IPS-15b (cell line): ENCODE data around the gene PSG1.
"Not testable (repeated sequence)": the region's sequence is repeated elsewhere in the genome, so short reads cannot be mapped to it uniquely, and the experiment has no call there.

Experiments
- H3K27me3 ChIP-seq: one replicate; pipeline ENCODE4 v1.6.1; 2013; ENCODE audit warnings: low read length; ENCODE audit not compliant: control insufficient read depth, insufficient read depth
- H3K36me3 ChIP-seq: one replicate; pipeline ENCODE4 v1.6.1; 2013; ENCODE audit warnings: low read length; ENCODE audit not compliant: control insufficient read depth, insufficient read depth
- H3K4me1 ChIP-seq: one replicate; pipeline ENCODE4 v1.6.1; 2013; ENCODE audit warnings: mild to moderate bottlenecking, low read length; ENCODE audit not compliant: control insufficient read depth, insufficient read depth
- H3K4me3 ChIP-seq: one replicate; pipeline ENCODE4 v1.5.1; 2013; ENCODE audit warnings: low read depth, low read length
- H3K9ac ChIP-seq: one replicate; pipeline ENCODE4 v1.6.1; 2013; ENCODE audit warnings: low read depth, mild to moderate bottlenecking, low read length
- H3K9me3 ChIP-seq: one replicate; pipeline ENCODE4 v1.6.1; 2013; ENCODE audit warnings: mild to moderate bottlenecking, low read length; ENCODE audit not compliant: control insufficient read depth, insufficient read depth

PSG1 gene

GRCh38 chr19:42879613-42880012 lies at the start of gene PSG1:
TSS of gene PSG1 (minus strand) at chr19:42879713. CDS start at chr19:42879581, 132 bp downstream.
- Histone ChIP-seq H3K4me3 (no peak within 1 kb of the TSS), H3K4me1 (no peaks in the 10 kb centered on the region), H3K9me3 (no peaks in the 10 kb centered on the region), H3K27me3 (no peaks in the 10 kb centered on the region), H3K36me3 (no peaks in the 10 kb centered on the region), H3K9ac (no peak within 1 kb of the TSS)

- Histone ChIP-seq H3K9me3 (no peaks in the 10 kb centered on the region), H3K9ac (no peak overlapping the region), H3K36me3 (no peaks in the 10 kb centered on the region), H3K27me3 (no peaks in the 10 kb centered on the region), H3K4me3 (no peak overlapping the region), H3K4me1 (no peaks in the 10 kb centered on the region)
These were observed 49.4 kb upstream of the PSG1 start for GRCh38 chr19:42928896-42929295.

GRCh38 chr19:42926781-42927180 lies 47.3 kb upstream of the PSG1 start:
- Histone ChIP-seq H3K4me3 (no peak overlapping the region), H3K27me3 (no peaks in the 10 kb centered on the region), H3K4me1 (no peaks in the 10 kb centered on the region), H3K9me3 (no peaks in the 10 kb centered on the region), H3K9ac (no peak overlapping the region), H3K36me3 (no peaks in the 10 kb centered on the region)

GRCh38 chr19:42923106-42923505 lies 43.6 kb upstream of the PSG1 start:
- not testable (repeated sequence) for H3K36me3 ChIP-seq, H3K27me3 ChIP-seq, H3K4me1 ChIP-seq, H3K9me3 ChIP-seq, H3K9ac ChIP-seq, H3K4me3 ChIP-seq

GRCh38 chr19:42920971-42921370 lies 41.5 kb upstream of the PSG1 start:
- not testable (repeated sequence) for H3K4me1 ChIP-seq, H3K9ac ChIP-seq, H3K27me3 ChIP-seq, H3K4me3 ChIP-seq, H3K36me3 ChIP-seq, H3K9me3 ChIP-seq

GRCh38 chr19:42919757-42920079 lies 40.2 kb upstream of the PSG1 start:
- Histone ChIP-seq H3K9me3 (no peaks in the 10 kb centered on the region), H3K9ac (no peak overlapping the region), H3K4me3 (no peak overlapping the region), H3K4me1 (no peaks in the 10 kb centered on the region), H3K36me3 (no peaks in the 10 kb centered on the region), H3K27me3 (no peaks in the 10 kb centered on the region)

GRCh38 chr19:42919070-42919756 lies 39.7 kb upstream of the PSG1 start:
- H3K4me3 ChIP-seq, H3K27me3 ChIP-seq, H3K9ac ChIP-seq, H3K9me3 ChIP-seq, H3K36me3 ChIP-seq, H3K4me1 ChIP-seq: not testable (repeated sequence)

GRCh38 chr19:42918377-42919069 lies 39.0 kb upstream of the PSG1 start:
- H3K36me3 ChIP-seq, H3K9me3 ChIP-seq, H3K4me3 ChIP-seq, H3K9ac ChIP-seq, H3K27me3 ChIP-seq, H3K4me1 ChIP-seq: not testable (repeated sequence)

GRCh38 chr19:42917634-42918033 lies 38.1 kb upstream of the PSG1 start, which contains the start of gene PSG6:
TSS of gene PSG6 (minus strand) at chr19:42917894. CDS start at chr19:42917792, 102 bp downstream.
- not testable (repeated sequence) for H3K36me3 ChIP-seq, H3K27me3 ChIP-seq, H3K4me3 ChIP-seq, H3K9me3 ChIP-seq, H3K4me1 ChIP-seq, H3K9ac ChIP-seq

GRCh38 chr19:42916931-42917330 lies 37.4 kb upstream of the PSG1 start:
- H3K4me1 ChIP-seq, H3K27me3 ChIP-seq, H3K9ac ChIP-seq, H3K36me3 ChIP-seq, H3K4me3 ChIP-seq, H3K9me3 ChIP-seq: not testable (repeated sequence)

GRCh38 chr19:42913516-42913915 lies 34.0 kb upstream of the PSG1 start:
- not testable (repeated sequence) for H3K9me3 ChIP-seq, H3K27me3 ChIP-seq, H3K36me3 ChIP-seq, H3K4me1 ChIP-seq, H3K4me3 ChIP-seq, H3K9ac ChIP-seq

GRCh38 chr19:42912941-42913340 lies 33.4 kb upstream of the PSG1 start:
- not testable (repeated sequence) for H3K36me3 ChIP-seq, H3K4me1 ChIP-seq, H3K9ac ChIP-seq, H3K9me3 ChIP-seq, H3K27me3 ChIP-seq, H3K4me3 ChIP-seq
